ENCODE data around the gene SH3BGR.
"Not testable (repeated sequence)": the region's sequence is repeated elsewhere in the genome, so short reads cannot be mapped to it uniquely, and the experiment has no call there.

The SH3BGR gene

DNA sequence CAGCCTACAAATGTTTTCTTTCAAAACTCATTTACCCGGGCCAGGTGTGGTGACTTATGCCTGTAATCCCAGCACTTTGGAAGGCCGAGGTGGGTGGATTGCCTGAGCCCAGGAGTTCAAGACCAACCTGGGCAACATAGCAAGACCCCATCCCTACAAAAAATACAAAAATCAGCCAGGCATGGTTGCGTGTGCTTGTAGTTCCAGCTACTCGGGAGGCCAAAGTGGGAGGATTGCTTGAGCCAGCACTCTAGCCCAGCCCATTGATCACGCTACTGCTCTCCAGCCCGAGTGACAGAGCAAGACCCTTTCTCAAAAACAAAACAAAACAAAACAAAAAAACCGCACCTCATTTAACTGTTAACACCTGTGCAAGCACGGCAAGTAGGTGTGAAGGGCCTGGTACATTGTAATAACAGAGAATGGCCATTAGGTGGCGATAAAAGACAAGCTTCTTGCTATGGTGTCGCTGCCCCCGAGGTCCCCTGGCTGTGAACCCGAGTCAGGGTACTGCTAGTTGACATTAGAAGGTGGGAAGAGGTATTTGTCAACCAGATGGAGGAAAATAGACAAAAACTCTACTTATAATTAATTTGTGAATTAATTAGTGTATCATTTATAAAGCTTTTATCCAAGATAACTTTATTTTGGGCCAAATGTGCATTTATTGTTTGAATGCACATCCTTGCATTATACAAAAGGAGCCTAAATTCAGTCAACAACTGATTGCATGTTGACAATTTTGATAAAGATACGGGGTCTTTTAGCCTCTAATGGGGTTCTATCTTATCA is 66.5 kb downstream of the SH3BGR start:
- peak; percentile 61 for DNase-seq

DNA sequence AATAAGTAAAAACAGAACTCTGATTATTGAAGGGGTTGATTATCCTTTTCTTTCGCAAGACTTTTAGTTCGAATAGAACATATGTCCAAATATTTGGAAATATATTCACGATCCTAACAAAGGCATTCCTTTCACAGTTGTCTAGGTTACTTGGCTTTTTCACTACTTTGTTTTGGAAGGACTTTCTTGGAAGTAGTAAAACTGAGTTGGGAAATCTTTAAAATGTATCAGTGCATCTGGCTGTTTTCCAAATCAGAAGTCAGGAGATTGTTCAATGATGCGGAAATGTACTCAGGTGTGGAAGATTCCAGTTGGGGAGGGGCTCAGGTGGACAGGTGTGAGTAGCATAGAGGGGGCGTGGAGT is 67.1 kb downstream of the SH3BGR start:
- DNase-seq, result no peak

DNA sequence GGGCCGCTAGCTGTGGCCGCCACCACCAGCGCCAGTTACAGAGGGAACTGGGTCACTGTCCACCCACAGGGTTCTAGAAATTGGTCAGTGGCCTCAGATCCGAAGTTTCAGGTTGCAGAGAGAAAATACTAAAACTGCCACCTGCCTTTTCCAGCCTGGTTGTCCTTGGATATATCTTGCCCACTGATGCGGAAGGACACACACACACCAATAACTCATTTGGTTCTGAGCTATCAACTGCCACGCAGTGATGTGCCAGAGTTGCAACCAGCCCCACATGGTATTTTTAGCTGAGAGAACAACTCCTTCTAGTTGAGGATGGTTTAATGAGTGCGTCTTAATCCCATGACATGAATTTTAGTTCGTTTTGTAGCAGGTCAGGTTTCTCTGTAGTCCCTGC is 68.1 kb downstream of the SH3BGR start:
- no peak for DNase-seq

DNA sequence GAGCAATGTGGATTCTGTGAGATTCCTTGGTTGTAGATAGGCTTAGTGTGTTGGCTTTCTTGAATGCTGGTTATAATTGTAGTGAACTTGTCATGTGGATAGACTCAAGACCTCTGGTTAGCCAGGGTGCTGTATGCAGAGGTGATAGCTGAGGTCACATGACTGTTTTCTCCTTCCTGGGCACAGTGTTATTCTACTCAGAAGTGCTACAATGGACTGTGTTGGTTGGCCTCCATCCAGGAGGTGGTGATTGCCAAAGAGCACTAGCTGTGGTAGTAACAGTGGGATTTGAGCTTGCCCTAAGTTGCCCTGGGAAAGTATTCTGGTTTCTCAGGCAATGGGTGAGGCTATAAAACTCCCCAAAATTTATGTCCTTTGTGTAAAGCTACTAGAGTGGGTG is 71.6 kb downstream of the SH3BGR start:
- no peak for DNase-seq

DNA sequence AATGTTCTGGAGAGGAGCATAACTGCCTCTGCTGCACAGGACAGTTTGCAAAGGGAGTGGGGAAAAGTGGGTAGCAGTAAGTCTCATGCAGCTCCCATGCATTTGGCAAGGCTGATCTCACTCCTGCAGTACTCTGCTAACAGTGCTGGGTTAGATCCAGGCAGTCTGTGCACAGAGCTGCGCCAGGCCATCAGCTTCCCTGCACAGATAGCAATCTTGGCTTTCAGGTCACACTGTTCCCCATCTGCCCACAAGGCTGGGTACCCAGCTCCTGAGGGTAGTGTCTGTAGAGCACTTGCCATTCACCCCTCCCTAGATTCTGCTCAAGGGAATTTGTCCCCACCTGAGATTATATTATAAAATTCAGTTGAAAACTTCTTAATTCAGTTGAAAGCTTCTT is 72.1 kb downstream of the SH3BGR start:
- no peak for DNase-seq

DNA sequence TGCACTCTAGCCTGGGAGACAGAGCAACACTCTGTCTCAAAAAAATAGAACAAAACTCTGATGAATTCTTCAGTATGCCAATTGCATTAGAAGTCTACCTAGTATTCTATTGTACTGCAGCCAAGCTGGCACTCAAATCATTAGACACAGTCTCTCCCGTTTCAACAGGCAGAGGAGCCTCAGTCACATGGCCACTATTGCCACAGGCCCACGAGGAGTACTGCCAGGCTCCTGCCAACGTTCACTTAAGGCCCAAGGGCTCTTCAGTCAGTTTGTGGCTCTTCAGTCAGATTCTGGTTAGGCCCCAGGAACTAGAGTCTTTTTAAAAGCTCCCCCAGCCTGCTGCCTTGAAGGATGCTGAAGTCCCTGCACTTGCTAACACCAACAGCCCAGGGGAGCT is 73.4 kb downstream of the SH3BGR start:
- DNase-seq, result no peak

DNA sequence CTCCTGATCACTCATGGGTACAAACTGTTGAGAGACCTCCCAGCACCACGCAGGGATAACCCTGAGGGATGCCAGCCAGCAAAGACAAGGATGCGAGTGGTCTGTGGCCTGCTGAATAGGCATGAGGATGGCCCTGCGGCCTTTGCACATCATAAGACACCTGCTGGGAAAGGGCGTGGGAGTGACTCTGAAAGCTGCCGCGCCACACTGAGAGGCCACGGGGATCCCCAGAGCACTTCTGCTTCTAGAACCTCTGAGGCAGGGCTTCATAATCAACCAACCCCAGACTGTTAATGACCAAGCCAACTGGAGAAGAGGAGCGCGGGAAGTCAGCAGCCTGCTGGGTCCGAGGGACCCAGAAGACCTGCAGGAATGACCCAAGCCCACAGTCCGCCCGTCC is 73.8 kb downstream of the SH3BGR start:
- no peak for DNase-seq

DNA sequence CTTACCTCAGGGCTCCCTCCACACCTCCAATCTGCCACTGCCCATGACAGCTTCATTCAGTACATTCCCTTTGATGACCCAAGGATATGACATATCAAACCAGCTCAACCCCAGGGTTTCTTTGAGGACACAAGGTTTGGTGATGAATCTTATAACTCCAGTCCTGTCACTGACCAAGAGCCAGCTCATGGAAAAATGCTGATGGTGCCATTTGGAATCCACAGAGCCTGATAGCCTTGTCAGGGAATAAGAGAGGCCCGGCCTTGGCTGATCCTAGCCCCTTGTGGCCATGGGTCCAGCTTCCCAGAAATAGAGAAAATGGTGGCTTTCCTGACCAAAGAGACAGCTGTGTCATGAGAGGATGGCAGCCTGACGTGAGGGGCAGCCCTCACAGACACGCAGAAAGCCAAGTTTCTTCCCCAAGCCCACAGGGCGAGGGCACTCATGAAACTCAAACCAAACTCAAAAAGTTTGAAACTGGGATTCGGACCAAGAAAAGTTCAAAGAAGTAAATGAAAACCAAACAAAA is 75.4 kb downstream of the SH3BGR start:
- DNase-seq, result no peak

DNA sequence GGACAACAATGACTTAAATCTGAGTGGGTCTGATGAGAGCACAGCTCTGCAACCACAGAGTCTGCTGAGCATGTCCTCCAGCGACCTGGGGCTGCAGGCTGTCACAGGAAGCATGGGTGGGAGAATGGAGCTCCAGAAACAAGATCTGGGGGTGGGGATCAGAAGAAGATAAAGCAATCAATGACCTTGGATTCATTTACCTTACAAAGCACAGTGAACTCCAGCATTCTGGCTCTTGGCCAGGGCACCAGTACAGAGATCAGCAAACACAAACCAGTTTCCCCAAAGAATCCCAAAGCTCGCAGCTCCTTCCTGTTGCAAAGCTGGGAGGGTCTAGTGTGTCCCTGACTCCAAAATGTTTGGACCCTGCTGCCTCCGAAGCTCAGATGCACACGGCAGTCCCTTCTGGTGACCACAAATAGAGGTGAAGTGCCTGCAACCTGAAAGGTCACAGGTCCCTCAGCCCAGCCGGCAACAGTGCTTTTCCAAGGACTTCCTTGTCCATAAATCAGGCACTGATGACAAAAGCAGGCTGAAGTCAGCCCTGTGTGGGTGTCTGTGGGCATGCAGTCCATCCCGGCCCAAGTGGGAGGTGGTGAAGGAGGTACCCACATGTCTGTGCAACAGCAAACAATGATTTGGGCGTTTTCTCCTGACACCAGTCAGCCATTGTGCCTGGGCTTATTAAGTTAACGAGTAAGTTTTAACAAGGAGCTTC is 76.1 kb downstream of the SH3BGR start:
- DNase-seq, result no peak

DNA sequence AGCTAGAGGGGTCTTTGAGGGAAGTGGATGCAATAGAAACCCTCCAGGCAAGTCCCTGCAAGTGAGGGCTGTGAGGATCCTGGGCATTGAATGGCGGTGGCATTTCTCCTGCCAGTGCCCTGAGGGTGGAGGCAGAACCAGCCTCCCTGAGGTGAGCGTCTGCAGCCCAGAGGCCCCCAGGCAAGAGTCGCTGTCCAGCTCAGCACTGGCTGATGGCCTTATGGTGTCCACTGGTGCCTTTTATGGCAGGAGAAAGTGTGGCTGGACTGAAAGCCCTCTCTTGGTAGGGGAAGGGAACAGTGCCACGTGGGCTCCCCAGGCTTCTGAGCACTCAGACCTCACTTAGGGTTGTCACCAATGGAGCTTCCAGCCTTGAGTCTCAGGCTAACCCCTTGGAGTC is 77.3 kb downstream of the SH3BGR start:
- DNase-seq, result no peak

DNA sequence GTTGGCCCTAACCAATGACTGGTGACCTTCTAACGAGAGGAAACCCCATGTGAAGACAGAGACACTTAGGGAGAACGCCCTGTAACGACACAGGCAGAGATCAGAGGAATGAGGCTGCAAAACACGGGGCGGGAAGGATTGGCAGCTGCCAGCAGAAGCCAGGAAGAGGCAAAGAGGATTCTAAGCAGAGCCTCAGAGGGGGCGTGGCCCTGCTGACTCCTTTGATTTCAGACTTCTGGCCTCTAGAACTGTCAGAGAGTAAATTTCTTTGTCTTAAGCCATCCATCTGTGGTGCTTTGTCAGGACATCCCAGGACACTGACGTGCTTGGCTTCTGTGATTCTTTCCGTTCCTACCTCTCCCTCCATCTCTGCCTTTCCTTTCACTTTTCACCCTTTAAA is 79.3 kb downstream of the SH3BGR start:
- no peak for DNase-seq

DNA sequence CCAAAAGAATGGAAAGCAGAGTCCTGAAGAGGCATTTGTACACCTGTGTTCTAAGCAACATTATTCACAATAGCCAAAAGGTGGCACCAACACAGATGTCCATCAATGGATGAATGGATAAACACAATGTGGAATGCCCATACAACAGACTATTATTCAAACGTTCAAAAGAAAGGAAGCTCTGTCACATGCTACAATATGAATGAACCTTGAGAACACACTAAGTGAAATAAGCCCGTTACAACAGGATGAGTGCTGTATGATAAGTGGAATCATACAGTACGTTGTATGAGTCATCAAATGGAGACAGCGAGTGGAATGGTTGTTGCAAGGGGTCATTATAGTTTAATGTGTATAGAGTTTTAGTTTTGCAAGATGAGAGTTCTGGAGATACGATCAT is 80.1 kb downstream of the SH3BGR start:
- DNase-seq, result no peak

DNA sequence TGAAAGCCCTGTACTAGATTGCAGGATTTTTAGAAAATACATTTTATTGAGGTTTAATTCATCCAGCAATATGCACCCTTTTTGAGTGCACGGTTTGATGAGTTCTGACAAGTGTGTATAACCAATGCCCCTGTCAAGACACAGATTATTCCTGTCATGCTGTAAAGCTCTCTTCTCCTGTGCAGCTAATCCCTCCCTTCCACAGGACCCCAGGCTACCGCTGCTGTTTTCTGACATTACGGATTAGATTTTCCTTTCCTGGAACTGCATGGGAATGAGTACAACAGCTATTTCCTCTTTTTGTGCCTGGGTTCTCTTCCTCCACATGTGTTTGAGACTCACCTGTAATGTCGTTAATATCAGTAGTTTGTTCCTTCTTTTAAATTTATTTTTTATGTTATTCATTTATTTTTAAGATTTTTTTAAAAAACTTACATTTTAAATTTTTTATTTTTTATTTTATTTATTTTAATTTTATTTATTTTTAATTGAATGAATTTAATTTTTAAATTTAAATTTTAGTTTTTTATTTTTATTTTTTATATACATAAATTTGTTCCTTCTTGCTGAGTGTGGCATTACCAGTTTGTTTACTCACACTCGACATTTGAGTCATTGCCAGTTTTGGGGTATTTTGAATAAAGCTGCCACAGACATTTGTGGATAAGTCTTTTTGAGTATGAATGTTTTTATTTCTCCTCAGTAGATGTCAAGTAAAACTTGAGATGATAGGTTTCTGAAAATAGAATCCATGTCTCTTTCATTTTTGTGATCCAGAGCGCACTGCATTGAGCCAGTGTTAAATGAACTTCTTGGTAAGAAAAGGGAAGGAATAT is 82.0 kb downstream of the SH3BGR start:
- DNase-seq, result no peak

DNA sequence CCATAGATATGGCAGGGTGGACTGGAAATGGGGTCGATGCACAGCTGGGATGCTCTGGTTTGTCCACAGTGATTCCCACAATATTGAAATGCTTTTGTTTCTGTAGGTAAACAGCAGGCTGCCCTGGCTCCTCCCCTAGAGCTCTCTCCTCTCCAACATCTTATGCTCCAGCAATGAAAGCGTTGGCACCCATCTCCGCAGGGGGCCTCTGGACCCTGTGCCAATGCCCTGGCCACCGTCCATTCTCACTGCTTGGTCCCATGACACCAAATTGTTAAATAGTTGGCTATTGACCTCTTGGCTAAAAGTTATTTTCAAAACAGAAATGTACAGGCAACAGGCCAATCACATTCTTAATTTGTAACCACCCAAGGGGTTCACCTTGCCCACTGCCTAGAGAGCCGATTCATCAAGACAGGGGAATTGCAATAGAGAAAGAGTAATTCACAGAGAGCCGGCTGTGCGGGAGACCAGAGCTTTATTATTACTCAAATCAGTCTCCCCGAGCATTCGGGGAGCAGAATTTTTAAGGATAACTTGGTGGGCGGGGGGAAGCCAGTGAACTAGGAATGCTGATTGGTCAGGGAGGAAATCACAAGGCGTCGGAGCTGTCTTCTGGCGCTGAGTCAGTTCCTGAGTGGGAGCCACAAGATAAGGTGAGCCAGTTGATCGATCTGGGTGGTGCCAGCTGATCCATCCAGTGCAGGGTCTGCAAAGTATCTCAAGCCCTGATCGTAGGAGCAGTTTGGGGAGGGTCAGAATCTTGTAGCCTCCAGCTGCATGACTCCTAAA is 84.1 kb downstream of the SH3BGR start:
- DNase-seq, result no peak

DNA sequence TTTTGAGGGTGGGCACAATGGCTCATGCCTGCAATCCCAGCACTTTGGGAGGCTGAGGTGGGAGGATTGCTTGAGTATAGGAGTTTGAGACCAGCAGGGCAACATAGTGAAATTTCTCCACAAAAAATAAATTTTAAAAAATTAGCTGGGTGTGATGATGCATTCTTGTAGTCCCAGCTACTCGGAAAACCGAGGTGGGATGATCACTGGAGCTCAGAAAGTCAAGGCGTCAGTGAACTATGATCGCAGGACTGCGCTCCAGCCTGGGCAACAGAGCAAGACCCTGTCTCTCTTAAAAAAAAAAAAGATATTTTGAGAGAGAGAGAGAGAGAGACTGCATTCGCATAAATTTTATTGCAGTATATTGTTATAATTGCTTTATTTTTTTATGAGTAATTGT is 85.1 kb downstream of the SH3BGR start:
- DNase-seq, result no peak

DNA sequence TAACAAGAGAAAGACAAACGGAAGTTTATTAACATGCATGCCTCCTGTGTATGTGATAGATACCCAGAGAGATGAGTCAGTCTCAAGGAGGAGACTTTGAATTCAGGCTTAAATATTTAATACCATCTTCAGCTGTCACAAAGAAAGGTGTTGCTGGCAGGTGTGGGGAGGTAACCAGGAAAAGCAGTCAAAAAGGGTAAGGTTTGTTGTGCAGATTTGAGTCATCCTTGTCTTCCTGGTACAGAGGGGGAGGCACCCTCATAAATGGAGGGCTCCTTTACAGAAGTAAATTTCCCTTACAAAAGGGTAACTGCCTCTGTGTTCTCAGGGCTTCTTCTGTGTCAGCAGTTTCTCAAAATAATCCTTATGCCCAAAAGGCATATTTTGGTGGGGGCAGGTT is 85.8 kb downstream of the SH3BGR start:
- DNase-seq, result no peak

DNA sequence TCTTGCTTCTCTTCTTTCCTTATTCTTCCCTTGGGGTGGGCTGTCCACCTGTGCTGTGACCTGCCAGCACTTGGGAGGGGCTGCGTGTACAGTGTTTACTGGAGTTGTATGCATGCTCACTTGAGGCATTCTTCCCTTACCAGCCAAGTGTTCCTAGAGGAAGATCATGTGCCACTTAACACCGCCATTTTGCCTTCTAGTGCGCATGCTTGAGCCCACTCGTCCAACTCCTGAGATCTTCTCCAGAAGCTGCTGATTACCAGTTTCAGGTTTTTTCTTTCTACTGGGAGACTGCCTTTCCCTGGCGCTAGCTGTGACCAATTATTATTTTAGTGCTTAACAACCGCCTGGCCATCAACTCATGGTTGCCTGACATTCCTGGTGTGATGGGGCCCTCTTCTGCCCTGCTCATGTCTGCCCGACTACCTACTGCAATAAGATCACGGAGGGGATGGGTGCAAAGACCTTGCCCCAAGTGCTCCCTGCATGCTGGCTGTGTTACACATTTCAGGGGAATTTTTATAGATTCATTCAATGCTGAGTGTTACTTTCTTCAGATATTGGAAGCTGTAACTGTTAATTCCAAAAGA is 86.8 kb downstream of the SH3BGR start:
- DNase-seq, result no peak

DNA sequence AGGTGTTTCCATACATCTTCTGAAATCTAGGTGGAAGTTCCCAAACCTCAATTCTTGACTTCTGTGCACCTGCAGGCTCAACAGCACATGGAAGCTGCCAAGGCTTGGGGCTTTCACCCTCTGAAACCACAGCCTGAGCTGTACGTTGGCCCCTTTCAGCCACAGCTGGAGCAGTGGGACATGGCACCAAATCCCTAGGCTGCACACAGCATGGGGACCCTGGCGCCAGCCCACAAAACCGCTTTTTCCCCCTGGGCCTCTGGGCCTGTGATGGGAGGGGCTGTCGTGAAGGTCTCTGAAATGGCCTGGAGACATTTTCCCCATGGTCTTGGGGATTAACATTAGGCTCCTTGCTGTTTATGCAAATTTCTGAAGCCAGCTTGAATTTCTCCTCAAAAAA is 88.6 kb downstream of the SH3BGR start:
- not testable (repeated sequence) for DNase-seq

DNA sequence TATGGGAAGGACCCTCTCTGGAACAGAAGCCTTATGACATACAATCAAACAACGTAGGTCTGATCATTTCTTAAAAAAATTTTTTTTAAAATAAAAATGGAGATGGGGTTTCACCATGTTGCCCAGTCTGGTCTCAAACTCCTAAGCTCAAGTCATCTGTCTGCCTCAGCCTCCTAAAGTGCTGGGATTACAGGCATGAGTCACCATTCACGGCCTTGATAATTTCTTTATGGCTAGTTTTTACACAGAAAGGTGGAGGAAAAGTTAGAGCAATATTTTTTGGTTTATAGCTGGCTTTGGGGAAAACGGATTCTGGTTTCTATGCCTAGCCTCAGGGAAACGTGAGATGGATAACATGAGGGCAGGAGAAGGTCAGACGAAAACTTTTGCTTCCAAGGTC is 91.0 kb downstream of the SH3BGR start:
- no peak for DNase-seq

DNA sequence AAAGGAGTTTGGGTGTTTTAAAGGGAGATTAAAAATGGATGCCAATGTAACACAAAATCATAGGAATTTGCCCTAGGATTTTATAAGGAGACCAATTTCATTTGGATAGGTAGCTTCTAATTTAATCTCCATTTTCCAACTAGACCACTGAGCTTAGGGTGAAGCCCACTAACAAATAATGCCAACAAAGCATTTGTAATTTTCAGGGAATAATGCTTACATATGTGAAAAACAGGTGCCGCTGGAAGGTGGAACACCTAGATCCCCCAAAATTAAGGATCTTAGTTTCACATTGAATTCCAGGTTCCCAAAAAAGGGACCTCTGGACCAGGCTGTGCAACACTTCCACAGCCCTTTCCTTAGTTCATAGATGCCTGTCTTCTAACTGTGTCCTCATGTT is 94.8 kb downstream of the SH3BGR start:
- no peak for DNase-seq

DNA sequence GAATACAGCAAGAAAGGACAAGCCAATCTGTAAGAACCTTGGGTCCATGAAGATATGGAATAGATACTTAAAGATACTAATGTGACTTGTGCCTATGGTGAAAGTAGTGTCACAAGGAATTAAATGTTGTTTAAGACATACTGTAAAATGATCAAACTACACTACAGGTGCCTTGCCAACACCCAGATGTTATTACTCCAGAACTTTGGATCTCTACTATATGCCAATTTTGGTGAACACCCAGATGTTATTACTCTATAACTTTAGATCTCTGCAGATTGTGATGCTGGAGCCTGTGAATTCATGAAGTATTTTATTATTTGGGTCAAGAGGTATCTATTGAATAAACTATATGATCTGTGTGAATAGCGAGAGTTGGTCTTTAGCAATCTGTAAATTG is 101.1 kb downstream of the SH3BGR start:
- no peak for DNase-seq

DNA sequence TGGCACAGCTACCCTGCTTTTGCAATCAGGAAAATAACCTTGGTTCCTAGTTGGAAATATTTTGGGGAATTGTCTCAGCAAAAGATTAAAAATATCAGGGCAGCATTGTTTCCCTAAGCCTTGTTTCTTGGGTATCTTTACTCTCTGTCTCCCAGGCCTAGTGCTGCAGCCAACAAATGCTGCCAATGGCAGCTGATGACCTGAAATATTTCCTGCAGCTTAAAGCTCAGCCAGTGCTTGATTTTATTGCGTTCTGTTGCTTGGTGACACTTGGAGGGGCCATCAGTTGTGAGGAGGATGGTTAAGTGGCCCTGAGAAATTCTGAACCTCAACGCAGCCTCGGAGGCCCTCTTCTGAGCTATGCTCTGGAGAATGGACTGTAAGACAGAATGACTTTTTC is 101.6 kb downstream of the SH3BGR start:
- no peak for DNase-seq
